Measurements from ENCODE around the gene ASCL2.

The ASCL2 gene

DNA sequence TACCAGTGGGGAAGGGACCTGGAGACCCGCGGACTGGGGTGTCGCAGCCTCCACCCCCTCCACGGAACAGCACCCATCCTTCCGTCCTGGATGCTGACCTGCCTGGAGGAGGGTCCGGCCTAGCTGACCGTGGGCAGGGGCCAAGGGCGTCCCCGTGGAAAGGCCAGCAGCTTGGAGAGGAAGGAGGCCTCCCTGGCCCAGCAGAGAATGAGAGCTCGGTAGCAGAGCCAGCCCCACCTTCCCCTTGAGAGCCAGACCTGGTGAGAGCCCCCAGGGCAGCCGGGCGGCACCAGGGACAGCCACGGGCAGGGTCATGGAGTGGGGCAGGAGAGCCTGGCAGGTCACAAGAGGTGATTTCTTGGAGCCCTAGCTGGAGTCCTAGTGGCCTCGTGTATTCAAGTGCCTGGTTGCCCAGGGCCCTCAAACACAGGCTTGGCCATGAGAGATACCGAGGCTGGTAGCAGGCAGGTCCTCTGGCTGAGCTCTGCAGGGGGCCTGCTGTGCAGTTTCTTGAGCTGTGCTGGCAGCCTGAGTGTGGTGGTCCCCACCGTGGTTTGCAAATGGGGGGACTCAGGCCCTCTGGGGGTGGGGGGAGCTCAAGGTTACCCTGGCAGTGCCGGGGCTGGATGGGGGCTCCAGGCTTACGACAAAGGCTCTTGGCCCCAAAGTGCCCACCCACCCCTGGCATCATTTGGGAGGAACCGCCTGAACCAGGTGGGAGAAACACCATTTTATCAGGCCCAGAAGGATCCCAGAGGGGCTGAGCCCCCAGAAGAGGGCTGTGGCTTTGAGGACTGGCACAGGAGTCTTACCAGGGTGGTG lies 39.1 kb upstream of the ASCL2 start:
- no peak for DNase-seq (ENCODE audit: low read depth, low spot score)

DNA sequence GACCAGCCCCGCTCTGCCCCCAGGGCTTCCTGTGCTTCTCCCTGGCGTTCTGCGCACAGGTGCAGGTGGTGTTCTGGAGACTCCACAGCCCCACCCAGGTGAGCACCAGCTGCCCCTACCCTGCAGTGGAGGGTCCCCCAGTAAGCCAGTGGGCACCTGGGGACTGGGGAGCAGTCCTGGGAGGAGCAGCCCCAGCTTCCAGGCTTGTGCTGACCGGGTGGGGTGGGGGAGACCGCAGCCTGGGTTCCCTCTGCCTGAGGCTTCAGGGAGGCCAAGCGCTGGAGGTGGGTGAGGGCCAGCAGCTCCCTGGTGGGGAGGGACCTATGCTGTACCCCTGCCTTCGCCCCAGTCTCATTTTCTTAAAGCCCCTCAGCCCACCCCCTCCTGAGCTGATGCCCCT lies 38.3 kb upstream of the ASCL2 start:
- no peak for DNase-seq (ENCODE audit: low read depth, low spot score)

DNA sequence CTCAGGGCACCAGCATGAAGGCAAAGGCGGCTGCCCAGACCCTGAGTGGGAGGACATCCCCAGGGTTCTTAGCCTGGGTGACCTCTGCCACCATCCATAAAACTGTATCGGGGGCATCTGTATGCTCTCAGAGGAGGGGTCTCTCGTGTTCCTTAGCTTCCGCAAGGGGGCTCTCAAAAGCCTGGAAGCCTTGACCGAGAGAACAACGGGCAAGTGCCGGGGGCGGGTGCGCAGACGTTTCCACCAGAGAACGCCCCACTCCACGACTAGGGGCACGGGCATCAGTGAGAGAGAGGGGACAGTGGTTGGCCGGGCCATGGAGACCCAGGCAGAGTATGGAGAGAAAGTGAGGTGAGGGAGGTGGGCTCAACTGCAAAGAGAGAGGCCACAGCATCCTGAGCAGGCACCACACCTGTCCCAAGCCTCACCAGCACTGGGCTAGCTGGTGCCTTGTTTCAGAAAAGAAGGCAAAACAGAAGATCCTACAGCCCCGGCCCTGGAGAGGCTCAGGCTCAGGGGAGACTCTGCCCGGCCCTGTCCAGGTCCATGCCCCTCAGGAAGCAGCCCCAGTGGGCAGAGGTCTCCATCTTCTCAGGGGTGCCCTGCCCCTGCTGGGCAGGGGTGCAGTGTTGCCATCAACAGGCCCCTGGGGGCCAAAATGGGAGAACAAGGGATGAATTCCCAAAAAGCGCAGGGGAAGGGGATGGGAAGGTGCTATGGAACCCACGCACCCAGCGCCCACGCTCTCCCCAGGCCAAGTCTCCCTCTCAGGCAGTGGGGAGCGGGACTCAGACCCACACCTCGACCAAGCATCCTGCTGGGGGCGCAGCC lies 37.3 kb upstream of the ASCL2 start:
- DNase-seq (ENCODE audit: low read depth, low spot score): no peak

DNA sequence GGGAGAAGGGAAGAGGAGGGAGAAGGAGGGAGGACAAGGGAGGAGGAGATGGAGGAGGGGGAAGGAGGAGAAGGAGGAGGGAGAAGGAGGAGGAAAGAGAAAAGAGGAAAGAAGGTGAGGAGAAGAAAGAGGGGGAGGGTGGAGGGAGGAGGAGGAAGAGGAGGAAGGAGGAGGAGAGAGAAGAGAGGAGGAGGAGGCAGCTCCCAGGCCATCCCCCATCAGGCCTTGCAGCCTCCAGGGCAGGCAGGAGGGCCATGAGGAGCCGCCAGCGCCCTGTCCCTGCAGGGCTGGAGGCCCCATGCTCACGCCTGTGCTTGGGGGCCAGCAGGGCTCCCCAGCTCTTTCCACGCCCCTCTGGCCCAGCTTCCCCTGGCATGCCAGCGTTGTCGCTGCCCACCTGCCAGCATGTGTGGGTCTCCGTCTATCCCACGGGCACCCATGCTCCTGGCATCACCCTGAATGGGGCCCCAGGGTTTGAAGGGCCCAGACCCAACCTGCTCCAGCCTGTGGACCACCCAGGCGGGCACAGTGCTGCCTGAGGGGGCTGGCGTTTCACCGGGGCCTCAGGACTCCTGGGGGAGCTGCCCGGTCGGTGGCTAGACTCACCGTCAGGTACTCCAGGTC lies 36.6 kb upstream of the ASCL2 start:
- DNase-seq (ENCODE audit: low read depth, low spot score): no peak

DNA sequence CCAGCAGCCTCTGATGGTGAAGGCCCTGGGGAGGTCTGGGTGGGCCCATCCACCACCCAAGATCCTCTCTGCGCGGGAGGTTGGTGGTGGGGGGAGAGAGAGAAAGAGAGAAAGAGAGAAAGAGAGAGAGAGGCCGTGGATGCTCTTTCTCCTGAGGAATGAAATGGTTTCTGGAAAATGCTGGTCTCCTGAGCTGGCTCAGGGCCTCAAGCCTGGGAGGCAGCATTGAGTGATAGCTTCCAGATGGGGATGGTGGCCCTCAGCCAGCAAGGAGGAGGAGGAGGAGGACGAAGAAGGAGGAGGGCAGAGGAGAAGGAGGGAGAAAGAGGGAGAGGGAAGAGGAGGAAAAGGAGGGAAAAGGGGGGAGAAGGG lies 36.0 kb upstream of the ASCL2 start:
- DNase-seq (ENCODE audit: low read depth, low spot score): no peak

DNA sequence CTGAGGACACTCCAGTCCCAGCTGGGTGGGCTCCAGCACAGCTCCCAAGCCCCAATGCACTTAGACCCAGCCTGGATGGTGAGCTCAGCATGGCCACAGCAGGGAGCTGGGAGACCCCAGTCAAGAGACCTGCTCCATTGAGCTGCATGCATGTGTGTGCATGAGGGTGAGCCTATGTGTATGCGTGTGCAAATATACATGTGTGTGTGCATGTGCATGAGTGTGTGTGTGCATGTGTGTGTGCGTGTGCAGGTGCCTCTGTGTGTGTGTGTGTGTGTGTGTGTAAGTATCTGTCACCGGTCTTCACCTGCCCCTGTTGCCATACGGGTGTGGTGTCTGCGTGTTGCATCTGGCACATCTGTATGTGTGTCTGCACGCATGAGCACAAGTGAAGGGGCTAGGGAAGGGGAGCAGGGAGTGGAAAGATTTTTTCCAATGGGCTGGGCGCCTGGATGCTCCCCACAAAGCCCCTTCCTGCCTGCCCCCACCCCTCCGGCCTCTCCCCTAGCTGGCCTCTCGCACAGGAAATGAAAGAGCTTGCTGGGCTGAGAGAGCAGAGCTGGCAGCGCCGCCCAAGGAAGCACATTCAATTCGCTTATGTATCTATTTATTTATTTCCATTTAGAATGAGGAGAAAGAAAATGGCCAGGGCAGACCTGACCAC lies 35.5 kb upstream of the ASCL2 start:
- no peak for DNase-seq (ENCODE audit: low read depth, low spot score)

DNA sequence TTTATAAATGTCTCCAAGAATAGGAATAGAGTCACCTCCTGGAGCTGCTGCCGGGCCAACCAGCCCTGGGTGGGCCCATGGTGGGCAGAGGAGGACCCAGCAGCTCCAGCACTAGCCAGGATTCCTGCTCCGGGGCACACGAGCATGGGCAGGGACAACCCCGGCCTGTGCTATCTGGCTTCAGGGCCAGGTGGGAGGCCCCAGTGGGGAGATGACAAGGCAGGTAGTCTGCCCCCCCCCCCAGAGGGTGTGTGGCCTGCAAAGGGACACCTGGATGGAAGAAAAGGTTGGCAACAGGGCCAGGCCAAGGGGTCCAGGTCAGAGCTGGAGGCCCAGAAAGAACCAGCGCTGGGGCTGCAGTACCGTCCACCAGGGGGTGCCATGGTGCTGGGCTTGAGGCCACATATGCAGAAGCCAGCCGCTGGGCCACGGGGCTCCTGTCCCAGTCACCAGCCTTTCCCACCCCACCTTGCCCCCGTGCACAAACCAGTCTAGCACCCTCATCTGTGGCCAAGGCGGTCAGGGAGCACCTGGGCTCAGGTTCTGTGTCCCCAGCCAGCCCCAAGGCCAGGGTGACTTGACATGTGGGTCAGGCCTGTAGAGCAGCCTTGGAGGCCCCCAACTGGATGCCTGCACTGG lies 34.9 kb upstream of the ASCL2 start:
- DNase-seq (ENCODE audit: low read depth, low spot score): no peak

DNA sequence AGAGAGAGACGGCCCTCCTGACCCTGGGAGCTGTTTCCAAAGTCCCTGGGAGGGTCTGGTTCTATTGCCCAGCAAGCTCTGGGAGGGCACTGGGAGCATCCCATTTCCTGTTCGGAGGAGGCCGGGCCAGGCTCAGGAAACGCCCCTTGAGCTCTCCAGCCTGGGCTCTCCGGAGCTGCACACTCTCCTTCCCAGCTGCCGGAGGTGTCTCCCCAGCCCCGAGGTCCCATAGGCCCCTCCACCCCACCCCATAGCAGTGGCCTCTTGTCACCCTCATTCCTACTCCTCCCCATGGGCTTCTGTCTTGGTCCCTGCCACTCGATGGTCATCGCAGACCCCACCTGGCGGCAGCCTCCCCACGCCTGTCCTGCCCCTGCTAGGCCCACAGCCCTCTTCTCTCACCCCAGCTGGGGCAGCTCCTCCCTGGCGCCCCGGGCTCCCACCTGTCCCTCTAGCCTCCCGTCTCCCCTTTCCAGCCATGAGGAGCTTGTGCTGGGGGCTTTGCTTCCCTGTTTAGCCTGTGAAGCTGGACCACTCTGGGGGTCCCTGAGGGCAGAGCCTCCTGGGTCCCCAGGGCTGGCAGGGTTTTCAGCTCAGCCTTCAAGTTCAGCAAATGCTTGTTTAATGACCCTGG lies 34.2 kb upstream of the ASCL2 start:
- DNase-seq (ENCODE audit: low read depth, low spot score): no peak

DNA sequence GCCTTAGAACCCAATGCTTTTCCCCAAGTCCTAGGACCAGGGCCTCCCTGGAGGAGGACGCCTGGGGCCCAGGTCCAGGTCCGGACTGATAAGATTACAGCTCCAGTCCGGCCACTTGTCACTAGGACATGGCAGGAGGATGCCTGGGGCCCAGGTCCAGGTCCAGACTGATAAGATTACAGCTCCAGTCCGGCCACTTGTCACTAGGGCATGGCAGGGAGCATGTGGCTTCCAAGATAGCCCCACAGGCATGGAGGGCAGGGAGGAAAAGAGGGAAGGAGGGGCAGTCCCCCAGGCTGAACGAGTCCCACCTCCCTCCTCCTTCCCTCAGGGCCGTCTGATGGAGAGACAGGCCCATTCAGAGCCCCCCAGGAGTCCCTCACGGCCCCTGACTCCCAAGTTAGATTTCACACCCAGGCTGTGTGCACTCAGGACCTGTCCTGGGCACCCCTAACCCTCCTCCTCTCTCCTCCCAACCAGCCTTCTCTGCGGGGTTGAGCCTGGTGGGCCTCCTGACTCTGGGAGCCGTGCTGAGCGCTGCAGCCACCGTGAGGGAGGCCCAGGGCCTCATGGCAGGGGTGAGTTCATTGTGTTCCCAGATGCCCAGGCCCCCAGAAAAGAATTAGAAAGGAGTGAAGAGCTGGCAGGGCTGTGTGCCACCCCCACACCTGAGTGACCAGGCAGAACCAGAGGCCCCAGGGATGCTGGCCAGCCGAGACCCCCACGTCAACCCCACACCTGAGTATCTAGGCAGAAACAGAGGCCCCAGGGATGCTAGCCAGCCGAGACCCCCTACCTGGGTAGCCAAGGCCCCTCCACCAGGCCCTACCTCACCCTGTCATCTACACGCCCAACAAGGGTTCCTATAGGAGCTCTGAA lies 33.5 kb upstream of the ASCL2 start:
- no peak for DNase-seq (ENCODE audit: low read depth, low spot score)

DNA sequence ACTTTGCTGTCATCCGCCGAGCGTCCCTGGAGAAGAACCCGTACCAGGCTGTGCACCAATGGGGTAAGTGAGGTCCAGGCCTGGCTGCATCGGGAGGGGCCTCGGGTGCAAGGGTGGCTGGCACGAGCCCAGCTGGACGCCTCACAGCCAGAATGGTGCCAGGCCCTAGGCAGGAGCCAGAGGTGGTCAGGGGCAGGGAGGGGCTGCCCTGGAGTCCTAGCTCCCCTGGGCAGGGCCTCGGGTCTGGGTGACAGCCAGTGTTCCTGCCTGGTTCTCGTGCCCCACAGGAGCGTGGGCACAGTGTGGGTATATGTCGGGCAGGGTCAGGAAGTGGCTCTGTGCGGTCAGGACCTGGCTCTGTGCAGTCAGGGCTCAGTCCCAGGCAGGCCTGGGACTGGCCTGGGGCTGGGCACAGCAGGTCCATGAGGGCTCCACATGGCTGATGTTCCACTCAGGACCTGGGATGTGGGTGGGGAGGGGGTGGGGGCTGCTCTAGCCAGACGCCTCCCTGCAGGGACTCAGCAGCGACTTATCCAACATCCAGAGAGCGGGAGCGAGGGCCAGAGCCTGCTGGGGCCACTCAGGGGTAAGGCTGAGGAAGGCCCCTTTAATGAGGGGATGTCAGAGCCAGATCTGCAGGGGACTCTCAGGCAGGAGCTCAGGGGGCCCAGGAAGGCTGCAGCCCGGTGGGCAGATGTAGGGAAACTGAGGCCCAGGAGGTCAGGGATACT lies 32.7 kb upstream of the ASCL2 start:
- DNase-seq (ENCODE audit: low read depth, low spot score): no peak

DNA sequence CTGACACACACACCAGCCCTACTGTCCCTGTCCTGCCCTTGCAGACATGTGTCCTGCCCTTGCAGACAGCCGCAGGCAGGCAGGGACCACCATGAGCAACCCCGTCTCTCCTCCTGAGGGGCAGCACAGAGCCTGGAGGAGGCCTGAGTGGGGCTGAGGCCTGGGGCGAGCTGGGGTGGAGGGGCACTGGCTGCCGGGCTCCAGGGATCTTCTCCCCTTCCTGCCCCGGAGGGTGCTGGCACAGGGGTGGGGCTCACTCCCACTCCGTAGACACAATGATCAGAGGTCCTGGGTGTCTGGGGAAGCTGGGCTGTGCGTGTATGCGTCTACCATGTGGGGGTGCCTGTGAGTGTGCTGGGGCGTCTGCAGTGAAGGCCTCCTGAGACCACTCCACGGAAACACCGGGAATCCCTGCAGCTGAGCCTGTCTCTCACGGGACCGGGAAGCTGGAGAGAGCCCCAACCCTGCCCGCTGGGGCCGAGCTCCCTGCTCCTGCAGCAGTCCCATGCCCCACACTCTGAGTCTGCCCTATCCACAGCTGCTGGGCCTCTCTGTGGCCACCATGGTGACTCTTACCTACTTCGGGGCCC lies 32.0 kb upstream of the ASCL2 start:
- DNase-seq (ENCODE audit: low read depth, low spot score): no peak

DNA sequence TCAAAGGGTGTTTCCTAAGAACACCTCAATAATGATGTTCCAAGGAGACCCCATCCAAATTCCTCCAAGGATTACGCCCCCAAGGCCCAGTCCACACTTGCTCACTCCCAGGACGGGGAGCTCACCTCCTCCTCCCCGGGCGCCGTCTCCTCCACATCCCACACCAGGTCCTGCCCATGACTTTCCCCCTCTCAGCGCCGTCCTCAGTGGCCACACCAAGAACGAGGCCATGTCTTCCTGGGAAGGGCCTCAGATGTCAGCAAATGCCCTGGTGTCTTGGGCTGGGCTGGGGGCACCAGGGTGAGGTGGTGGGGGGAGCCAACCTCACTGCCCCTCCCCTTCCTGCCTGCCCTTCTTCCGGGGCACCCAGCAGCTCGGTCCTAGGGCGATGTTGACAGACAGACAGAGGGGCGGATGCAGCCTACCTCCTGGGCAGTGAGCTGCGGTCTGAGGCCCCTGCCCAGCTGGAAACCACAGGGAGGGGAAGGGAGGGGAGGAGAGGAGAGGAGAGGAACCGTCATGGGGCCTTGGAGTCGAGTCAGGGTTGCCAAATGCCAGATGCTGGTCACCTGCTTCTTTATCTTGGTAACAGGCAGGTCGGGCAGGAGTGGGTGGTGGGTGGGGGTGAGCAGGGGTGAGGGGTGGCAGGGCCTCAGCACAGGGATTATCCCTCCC lies 31.4 kb upstream of the ASCL2 start, which contains the start of the genes C11orf21 and TSPAN32:
C11orf21 (minus strand) TSS at position 288 of the 675 bp plus-strand sequence; CDS start at position 178, 110 bp downstream.
TSPAN32 (plus strand) TSS at position 383 of the 675 bp plus-strand sequence; CDS start at position 520, 137 bp downstream.
- no peak for DNase-seq (ENCODE audit: low read depth, low spot score)

DNA sequence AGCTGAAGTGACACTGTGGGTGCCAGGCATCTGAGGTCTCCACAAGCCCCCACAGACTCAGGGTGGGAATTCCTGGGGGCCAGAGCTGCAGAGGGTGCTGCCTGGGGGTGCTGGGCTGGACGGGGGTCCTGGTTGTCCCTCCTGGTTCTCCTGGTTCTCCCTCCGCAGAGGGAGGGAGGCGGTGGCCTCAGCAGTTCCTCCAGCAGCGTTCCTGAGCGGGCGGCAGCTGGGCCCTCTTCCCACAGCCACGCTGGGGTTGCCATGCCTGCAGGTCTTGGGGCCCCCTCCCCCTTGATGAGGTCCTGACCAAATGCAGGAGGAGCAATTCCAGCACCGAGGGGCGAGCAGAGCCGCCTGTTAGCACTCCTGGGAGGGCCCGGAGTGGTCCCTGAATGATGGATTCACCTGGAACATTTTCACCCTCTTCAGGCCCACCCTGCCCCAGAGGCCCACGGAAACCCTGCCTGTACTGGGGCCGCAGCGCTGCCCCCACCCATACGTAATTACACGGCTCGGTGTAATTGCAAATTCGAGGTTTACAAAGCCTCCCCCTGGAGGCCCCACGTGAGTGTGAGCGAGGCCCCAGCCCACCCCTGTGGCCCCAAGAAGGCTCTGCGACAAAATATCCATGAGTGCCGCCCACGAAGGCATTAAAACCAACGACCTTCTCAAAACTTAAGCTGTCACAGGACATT lies 30.7 kb upstream of the ASCL2 start:
- no peak for DNase-seq (ENCODE audit: low read depth, low spot score)

DNA sequence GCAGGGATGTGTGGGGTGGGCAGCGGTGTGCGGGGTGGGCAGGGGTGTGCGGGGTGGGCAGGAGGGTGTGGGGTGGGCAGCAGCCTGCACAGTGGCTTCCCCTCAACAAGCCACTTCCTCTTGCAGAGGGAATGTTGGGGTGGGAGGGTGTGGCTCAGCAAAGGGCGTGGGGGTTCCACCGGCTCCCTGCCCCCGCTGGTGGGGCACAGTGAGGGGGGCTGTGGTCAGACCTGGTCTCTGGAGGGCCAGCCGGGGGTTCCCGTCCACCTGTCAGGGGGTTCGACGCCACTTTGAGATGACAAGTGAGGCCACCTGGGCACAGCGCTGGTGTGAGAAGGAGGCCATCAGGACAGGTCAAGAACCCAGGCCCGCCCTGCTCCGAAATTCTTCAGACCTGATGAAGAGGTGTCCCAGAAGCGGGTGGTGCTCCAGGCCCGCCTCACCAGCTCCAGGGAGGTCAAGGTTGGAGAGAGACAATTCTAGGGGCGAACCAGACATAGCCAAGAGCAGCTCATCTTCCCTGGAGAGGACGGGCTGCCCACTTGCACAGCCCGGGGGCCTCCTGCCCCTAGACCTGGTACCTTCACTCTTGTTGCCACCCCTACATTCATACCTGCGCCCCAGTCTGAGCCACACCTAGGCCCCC lies 30.0 kb upstream of the ASCL2 start:
- no peak for DNase-seq (ENCODE audit: low read depth, low spot score)

DNA sequence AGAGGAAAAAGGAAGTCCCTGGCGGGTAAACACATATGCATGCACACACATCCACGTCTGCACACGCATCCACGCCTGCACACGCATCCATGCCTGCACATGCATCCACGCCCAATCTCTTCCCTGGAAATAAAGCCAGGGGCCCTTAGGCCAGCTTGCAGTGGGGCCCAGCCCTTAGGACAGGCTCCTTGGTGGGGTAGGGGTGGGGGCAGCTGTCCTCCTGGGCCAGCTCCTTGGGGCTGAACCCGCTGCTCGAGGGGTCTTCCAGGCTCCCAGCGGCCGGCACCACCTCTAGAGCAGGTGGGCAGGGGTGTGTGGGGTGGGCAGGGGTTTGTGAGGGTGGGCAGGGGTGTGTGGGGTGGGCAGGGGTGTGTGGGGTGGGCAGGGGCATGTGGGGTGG lies 29.4 kb upstream of the ASCL2 start:
- no peak for DNase-seq (ENCODE audit: low read depth, low spot score)

DNA sequence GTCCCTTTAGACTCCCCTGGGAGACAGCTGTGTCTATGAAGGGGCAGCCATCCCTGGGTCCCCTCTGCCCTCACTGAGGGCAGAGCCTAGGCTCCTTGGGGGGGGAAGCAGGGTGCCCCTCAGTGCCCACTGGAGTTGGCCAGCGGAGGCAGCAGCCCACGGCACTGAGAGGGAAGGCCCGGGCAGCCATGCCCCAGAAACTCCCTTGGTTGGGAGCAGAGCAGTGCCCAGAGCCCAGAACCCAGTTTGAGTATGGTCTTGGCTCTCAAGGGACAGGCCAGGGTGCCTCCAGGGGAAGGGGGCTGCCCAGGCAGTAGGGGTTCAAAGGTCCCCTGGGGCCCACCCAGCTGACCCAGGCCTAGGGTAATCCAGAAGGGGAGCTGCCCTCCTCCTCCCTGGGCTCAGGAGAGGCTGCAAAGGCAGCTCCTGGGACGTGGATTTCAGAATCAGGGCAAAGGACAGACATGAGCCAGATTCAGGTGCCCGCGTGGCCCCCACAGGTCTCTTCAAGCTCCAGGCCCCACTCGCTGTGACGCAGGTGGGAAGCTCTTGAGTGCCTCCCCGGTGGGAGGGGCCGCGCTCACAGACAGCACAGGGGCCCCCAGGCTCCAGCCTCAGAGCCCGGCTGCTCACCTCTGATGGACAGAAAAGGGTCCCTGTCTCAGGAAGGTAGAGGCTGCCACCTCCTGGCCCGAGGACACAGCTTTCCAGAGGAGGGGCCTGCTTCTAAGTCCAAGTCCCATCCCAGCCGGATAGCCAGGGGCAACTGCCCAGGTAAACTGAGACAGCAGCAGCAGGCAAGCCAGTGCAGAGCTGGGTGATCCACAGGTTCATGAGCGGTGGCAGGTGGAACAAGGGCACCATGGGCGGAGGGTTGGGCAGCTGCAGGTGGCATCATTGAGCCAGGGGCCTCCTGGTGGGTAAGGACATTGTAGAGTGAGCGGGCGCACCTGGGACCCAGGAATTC lies 28.7 kb upstream of the ASCL2 start:
- DNase-seq (ENCODE audit: low read depth, low spot score): no peak

Measured in iPS DF 19.7 (cell line).